GM21576 (cell line): ENCODE data around the gene KCNAB1.
"Not testable (repeated sequence)": the region's sequence is repeated elsewhere in the genome, so short reads cannot be mapped to it uniquely, and the experiment has no call there.

Experiments used
- ATAC-seq: cut with Tn5 transposase; IDR thresholded peaks from one replicate; pipeline ENCODE4 v1.9.1; 2021; ENCODE audit warnings: mild to moderate bottlenecking, moderate library complexity; ENCODE audit not compliant: unreplicated experiment

KCNAB1 gene

GRCh38 chr3:156120528-156121251, at the start of gene KCNAB1:
KCNAB1 (plus strand) TSS chr3:156120578.
- ATAC-seq, result no peak

GRCh38 chr3:156071031-156071430, 49.3 kb upstream of the KCNAB1 start:
- ATAC-seq, result no peak

GRCh38 chr3:156072950-156073657, 47.3 kb upstream of the KCNAB1 start:
- not testable (repeated sequence) for ATAC-seq

- ATAC-seq, result no peak
Measured at GRCh38 chr3:156090126-156090525, 30.3 kb upstream of the KCNAB1 start.

- ATAC-seq, result no peak
Measured at GRCh38 chr3:156093964-156094363, 26.4 kb upstream of the KCNAB1 start.

GRCh38 chr3:156094391-156094790, 26.0 kb upstream of the KCNAB1 start:
- ATAC-seq, result no peak

GRCh38 chr3:156095652-156096051, 24.7 kb upstream of the KCNAB1 start:
- ATAC-seq, result not testable (repeated sequence)

GRCh38 chr3:156098437-156099035, 21.8 kb upstream of the KCNAB1 start:
- ATAC-seq, result peak; percentile 82

- ATAC-seq, result not testable (repeated sequence)
Measured at GRCh38 chr3:156099348-156099747, 21.0 kb upstream of the KCNAB1 start.

- ATAC-seq, result not testable (repeated sequence)
Measured at GRCh38 chr3:156099984-156100383, 20.4 kb upstream of the KCNAB1 start.

GRCh38 chr3:156102267-156102931, 18.0 kb upstream of the KCNAB1 start:
- no peak for ATAC-seq

GRCh38 chr3:156106721-156107373, 13.5 kb upstream of the KCNAB1 start:
- ATAC-seq, result no peak

- no peak for ATAC-seq
Measured at GRCh38 chr3:156107504-156107903, 12.9 kb upstream of the KCNAB1 start.

- ATAC-seq, result no peak
Measured at GRCh38 chr3:156108616-156109015, 11.8 kb upstream of the KCNAB1 start.

- no peak for ATAC-seq
Measured at GRCh38 chr3:156109989-156110388, 10.4 kb upstream of the KCNAB1 start.

- ATAC-seq, result no peak
Measured at GRCh38 chr3:156126467-156126866, 6.1 kb downstream of the KCNAB1 start.

GRCh38 chr3:156131241-156131640, 10.9 kb downstream of the KCNAB1 start:
- ATAC-seq, result no peak

- no peak for ATAC-seq
Measured at GRCh38 chr3:156131799-156132198, 11.4 kb downstream of the KCNAB1 start.

- ATAC-seq, result no peak
Measured at GRCh38 chr3:156132313-156132712, 11.9 kb downstream of the KCNAB1 start.

GRCh38 chr3:156133076-156133475, 12.7 kb downstream of the KCNAB1 start:
- no peak for ATAC-seq
